Measurements from ENCODE around the gene SLC35F6.

The SLC35F6 gene

DNA sequence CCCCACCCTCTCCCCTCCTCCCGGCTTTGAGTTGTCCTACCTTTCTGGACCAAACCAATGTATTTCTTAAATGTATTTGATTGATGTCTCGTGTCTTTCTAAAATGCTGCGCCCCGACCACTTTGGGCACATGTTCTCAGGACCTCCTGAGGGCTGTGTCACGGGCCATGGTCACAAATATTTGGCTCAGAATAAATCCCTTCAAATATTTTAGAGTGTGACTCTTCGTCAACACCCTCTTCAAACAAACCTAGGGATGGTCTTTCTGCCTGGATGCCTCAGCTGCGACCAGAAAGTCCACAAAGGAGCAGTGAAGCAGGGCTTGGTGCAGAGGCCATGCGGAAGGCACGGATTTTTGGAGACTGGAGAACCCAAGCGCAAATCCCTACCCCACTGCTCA, 1.1 kb upstream of the SLC35F6 start:
- Histone ChIP-seq H3K27ac (no peak overlapping the region), H3K4me3 (ENCODE audit: low read depth, low read length) (no peak overlapping the region), H3K36me3 (peaks cover 6% of the 10 kb centered on the region), H3K9me3 (ENCODE audit: severe bottlenecking) (peaks cover 4% of the 10 kb centered on the region), H3K27me3 (ENCODE audit: insufficient read depth, low read depth, severe bottlenecking) (no peaks in the 10 kb centered on the region)
- no peak for DNase-seq
- TF ChIP-seq, protein P1, sequence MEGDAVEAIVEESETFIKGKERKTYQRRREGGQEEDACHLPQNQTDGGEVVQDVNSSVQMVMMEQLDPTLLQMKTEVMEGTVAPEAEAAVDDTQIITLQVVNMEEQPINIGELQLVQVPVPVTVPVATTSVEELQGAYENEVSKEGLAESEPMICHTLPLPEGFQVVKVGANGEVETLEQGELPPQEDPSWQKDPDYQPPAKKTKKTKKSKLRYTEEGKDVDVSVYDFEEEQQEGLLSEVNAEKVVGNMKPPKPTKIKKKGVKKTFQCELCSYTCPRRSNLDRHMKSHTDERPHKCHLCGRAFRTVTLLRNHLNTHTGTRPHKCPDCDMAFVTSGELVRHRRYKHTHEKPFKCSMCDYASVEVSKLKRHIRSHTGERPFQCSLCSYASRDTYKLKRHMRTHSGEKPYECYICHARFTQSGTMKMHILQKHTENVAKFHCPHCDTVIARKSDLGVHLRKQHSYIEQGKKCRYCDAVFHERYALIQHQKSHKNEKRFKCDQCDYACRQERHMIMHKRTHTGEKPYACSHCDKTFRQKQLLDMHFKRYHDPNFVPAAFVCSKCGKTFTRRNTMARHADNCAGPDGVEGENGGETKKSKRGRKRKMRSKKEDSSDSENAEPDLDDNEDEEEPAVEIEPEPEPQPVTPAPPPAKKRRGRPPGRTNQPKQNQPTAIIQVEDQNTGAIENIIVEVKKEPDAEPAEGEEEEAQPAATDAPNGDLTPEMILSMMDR (IDR thresholded peaks at IDR 0.05; ENCODE audit: low read depth, low read length) = no peak

DNA sequence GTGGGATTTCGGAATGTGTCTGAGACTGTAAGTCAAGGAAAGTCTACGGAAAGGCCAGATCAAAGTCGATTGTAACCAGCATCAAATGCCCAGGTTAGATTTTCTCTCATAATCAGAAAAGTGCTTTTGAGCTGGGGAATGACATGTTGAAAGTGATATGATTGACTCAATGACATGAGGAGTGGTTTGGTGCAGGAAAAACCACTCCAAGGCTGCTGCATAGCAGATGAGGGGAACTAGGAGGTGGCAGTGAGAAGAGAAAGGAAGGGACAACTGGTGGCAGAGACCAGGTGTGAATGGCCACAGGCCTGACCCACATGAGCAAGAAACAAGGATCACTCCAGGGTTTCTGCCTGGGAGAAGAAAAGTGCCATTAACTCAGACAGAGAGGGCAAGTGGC, 822 bp downstream of the SLC35F6 start:
- TF ChIP-seq, protein P1 (IDR thresholded peaks at IDR 0.05; ENCODE audit: low read depth, low read length) = no peak
- H3K9me3 ChIP-seq (ENCODE audit: severe bottlenecking) = peaks cover 4% of the 10 kb centered on the region
- peaks cover 18% of the 10 kb centered on the region for H3K36me3 ChIP-seq
- DNase-seq = no peak
- peak overlapping the region; percentile 80 for H3K27ac ChIP-seq
- peak overlapping the region; percentile 76 for H3K4me3 ChIP-seq (ENCODE audit: low read depth, low read length)
- no peaks in the 10 kb centered on the region for H3K27me3 ChIP-seq (ENCODE audit: insufficient read depth, low read depth, severe bottlenecking)

DNA sequence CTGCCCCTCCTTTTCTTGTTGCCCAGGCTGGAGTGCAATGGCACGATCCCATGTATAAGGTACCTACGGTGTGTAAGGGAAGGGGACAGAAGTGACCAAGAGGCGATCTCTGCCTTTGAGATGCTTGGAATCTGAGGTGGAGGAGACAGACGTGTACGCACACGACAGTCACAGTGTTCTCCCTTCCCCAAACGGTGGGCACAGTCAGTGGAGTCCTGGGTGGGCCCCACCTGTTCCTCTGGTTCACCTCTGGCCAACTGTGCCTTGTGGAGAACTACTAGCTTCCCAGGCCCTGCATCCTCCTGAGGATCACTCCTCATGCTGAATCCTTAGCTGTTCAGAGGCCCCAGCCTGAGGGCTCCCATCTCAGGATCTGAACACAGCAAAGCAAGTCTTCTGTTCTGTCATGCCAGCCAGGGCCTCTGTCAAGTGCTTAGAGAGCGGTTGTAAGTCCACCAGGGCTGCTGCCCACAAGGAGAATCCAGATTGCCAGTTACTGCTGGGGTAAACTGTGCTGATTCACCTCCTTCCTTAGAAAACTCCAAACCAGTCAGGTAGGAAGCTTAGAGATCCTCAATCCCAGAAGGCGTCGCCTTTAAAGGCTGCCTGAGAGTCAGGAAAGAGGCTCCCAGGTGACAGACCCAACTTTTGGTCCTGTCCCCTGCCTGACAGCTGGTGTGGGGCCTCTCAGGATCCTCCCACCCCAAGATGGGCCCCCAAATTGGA, 1.6 kb downstream of the SLC35F6 start:
- Histone ChIP-seq H3K27me3 (ENCODE audit: insufficient read depth, low read depth, severe bottlenecking) (no peaks in the 10 kb centered on the region), H3K27ac (no peak overlapping the region)
- TF ChIP-seq, protein P1 (IDR thresholded peaks at IDR 0.05; ENCODE audit: low read depth, low read length) = no peak

DNA sequence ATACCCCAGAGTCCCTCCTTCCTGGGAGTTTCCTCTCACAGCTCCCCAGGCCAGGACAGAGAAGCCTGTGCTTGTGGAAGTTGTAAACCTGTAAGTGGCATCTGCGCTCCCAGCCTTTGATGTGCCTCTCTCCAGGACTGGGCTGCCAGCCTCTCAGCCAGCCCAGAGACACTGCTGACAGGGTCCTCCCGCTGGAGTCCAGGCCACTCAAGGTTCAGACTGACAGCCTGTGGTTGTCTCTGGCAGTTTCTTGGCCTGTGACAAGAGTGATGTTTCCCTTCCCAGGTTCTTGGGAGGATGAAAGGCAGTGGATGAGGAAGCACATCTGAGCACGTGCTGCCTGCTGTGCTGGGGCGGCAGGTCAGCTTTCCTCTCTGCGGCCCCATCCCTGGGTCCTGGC, 3.0 kb downstream of the SLC35F6 start:
- H3K27me3 ChIP-seq (ENCODE audit: insufficient read depth, low read depth, severe bottlenecking) = no peaks in the 10 kb centered on the region
- no peak overlapping the region for H3K4me3 ChIP-seq (ENCODE audit: low read depth, low read length)
- peaks cover 4% of the 10 kb centered on the region for H3K9me3 ChIP-seq (ENCODE audit: severe bottlenecking)
- DNase-seq = no peak
- TF ChIP-seq, protein P1 (IDR thresholded peaks at IDR 0.05; ENCODE audit: low read depth, low read length) = no peak
- no peak overlapping the region for H3K27ac ChIP-seq
- H3K36me3 ChIP-seq = peaks cover 30% of the 10 kb centered on the region

More for the DNA sequence above, 1.6 kb downstream of the SLC35F6 start:
- no peak for DNase-seq
- Histone ChIP-seq H3K4me3 (ENCODE audit: low read depth, low read length) (no peak overlapping the region), H3K36me3 (peaks cover 23% of the 10 kb centered on the region), H3K9me3 (ENCODE audit: severe bottlenecking) (peaks cover 4% of the 10 kb centered on the region)

DNA sequence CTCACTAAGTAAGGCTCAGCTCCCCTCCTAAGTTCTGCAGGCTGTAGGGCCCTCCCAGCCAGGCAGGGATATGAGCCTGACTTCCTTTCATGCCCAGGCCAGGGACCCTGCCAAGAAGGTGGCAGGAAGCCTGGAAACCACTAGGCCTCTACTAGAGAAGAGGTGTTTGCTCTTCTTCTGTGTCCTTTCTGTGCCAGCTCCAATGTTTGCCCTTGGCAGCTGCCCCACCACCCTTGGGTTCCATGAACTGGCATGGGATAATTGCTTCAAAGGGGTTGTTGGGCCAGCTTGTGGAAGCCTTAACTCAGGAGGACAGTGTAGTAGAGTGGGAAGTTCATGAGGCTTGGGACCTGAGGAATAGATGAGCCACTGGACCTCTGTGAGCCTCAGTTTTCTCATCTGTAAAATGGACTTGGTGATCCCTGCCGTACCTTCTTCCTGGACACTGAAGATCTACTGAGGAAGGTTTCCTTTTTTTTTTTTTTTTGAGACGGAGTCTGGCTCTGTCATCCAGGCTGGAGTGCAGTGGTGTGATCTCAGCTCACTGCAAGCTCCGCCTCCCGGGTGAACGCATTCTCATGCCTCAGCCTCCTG, 3.9 kb downstream of the SLC35F6 start:
- H3K27ac ChIP-seq = no peak overlapping the region
- H3K27me3 ChIP-seq (ENCODE audit: insufficient read depth, low read depth, severe bottlenecking) = no peaks in the 10 kb centered on the region
- H3K4me3 ChIP-seq (ENCODE audit: low read depth, low read length) = no peak overlapping the region
- TF ChIP-seq, protein P1 (IDR thresholded peaks at IDR 0.05; ENCODE audit: low read depth, low read length) = no peak
- peaks cover 4% of the 10 kb centered on the region for H3K9me3 ChIP-seq (ENCODE audit: severe bottlenecking)
- no peak for DNase-seq
- peaks cover 30% of the 10 kb centered on the region for H3K36me3 ChIP-seq

Data from WERI-Rb-1 (cell line).